ENCODE results near the gene MAD1L1. TPM values are rescaled to one million over a fixed set of nuclear protein-coding genes. Genes with fewer than 3 reads are reported as not detected.

The MAD1L1 gene
- total and polyA plus RNA-seq, 2 of the 8 experiments (the other 6 are each of a cell fraction or from before 2014, with no cell fraction given): 40.4 to 44.6 TPM

DNA sequence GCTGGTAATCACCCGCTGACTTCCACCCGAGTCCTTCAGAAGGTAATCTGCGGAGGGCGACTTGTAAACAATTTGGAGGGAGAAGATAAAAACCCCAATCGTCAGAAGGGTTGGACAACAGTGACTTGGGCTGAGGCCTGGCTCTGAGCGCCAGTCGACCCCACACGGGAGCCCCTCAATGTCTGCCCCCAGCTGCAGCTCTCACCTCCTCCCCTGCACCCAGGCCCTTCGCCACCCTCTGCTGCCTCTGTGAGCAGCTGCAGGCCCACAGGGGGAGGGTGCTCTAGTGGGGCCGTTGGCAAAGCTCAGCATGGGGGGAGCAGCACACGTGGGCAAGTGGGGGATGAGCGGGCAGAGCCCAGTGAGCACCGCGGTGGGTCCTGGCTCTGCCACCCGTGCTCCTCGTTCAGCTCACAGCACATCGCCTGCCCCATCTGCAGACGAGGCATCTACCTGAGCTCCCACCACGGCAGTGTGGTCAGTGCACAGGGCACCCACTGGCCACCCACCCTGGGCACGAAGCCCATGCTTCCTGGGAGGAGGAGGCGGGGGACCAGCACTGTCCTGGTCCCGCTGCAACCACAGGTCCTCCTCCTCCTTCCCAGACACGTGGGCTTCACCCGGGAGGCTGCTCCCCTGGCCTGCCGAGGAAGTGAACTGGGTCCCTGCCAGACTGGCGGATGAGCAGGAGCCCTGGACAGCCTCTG is 282.1 kb downstream of the MAD1L1 start:
- FAIRE-seq (no peak), DNase-seq (ENCODE audit: low read depth in 1 of 2, low spot score in 2 of 2) (no peak)
- no peak overlapping the region for H4K91ac ChIP-seq (replicated peaks; ENCODE audit: insufficient read length, low read length)
- H2BK20ac ChIP-seq (ENCODE audit: low read length): no peak overlapping the region
- no peak for TF ChIP-seq POLR2A (IDR thresholded peaks at IDR 0.05; ENCODE audit: control extremely low read depth in 1 of 2, low read depth in 2 of 2, low read length in 2 of 2)
- peaks cover 0 to 4% of the 10 kb centered on the region in 2 experiments for H4K20me1 ChIP-seq (replicated peaks in 1 of 2; ENCODE audit: control insufficient read depth in 1 of 2, insufficient read depth in 2 of 2, low read length in 2 of 2)
- no peaks in the 10 kb centered on the region for H3K23me2 ChIP-seq (ENCODE audit: low read depth, low read length)
- ChIA-PET POLR2A (ENCODE audit: partially characterized antibody) (no interaction called here), CTCF (ENCODE audit: partially characterized antibody) (interaction anchor here (1.1 kb wide), 1 partner anchor 117 kb away, joined by 3 read pairs; no protein-coding TSS in a partner anchor)
- peaks cover 3% of the 10 kb centered on the region; the same call in 1 of the 2 replicates for H3K79me1 ChIP-seq (ENCODE audit: low read depth, low read length)
- H3K9ac ChIP-seq (replicated peaks in 1 of 4; ENCODE audit: extremely low read depth in 1 of 4, low read depth in 3 of 4, low read length in 3 of 4): no peak overlapping the region
- no peak overlapping the region for H3K23ac ChIP-seq (ENCODE audit: insufficient read length)
- H3K56ac ChIP-seq (replicated peaks; ENCODE audit: insufficient read length, low read depth, low read length): no peak overlapping the region
- no peaks in the 10 kb centered on the region; a peak in 1 of 8 replicates for H3K36me3 ChIP-seq (ENCODE audit: control insufficient read depth in 2 of 4, insufficient read depth in 4 of 4, low read length in 3 of 4)
- no peaks in the 10 kb centered on the region for H3K27me3 ChIP-seq (replicated peaks in 1 of 4; ENCODE audit: control insufficient read depth in 3 of 4, extremely low read depth in 1 of 4, insufficient read depth in 3 of 4, low read length in 3 of 4)
- 0 out of 2 replicates have a peak overlapping the region, but pooled peaks have one; percentile 17 for H2BK12ac ChIP-seq (ENCODE audit: low read depth, low read length)
- H3K4me2 ChIP-seq (ENCODE audit: insufficient read depth in 1 of 2, low read depth in 2 of 2, low read length in 2 of 2): no peak overlapping the region
- 91% methylated on average over 25 of the region's 26 CpGs; no CpG with 5 or more reads in 1 of the 2 experiments for WGBS, 2 experiments (ENCODE audit: extremely low coverage in 1 of 2, insufficient coverage in 1 of 2, insufficient read length in 1 of 2, insufficient replicate concordance in 2 of 2, low coverage in 1 of 2, low lambda C conversion rate in 2 of 2, missing lambda C conversion rate in 1 of 2)
- H3K9me3 ChIP-seq (ENCODE audit: insufficient read depth in 2 of 2, low read depth in 1 of 2, low read length in 1 of 2): no peaks in the 10 kb centered on the region
- no peak overlapping the region for H4K8ac ChIP-seq (ENCODE audit: extremely low read depth, insufficient read depth, low read length)
- H2AK5ac ChIP-seq (ENCODE audit: low read depth, low read length): no peak overlapping the region
- H2BK5ac ChIP-seq (ENCODE audit: low read depth, low read length): 0 out of 2 replicates have a peak overlapping the region, but pooled peaks have one; percentile 2
- H2AFZ ChIP-seq (ENCODE audit: low read length): no peak overlapping the region
- no peaks in the 10 kb centered on the region for H3K4me1 ChIP-seq (replicated peaks in 1 of 4; ENCODE audit: control insufficient read depth in 3 of 4, insufficient read depth in 4 of 4, low read length in 3 of 4)
- no peak overlapping the region for H3K27ac ChIP-seq (ENCODE audit: low read depth, low read length)
- H2BK15ac ChIP-seq (ENCODE audit: low read length): no peak overlapping the region
- no peak overlapping the region for H3K14ac ChIP-seq (ENCODE audit: insufficient read length)
- H3K18ac ChIP-seq (ENCODE audit: extremely low read depth, low read length): no peak overlapping the region
- H3K4me3 ChIP-seq (ENCODE audit: extremely low read depth in 1 of 4, insufficient read depth in 2 of 4, low read depth in 3 of 4, low read length in 4 of 4): no peak overlapping the region
- no peaks in the 10 kb centered on the region for H3K79me2 ChIP-seq (ENCODE audit: control insufficient read depth in 1 of 2, insufficient read depth in 2 of 2, low read length in 2 of 2)
- H3K4ac ChIP-seq (replicated peaks; ENCODE audit: insufficient read length, low read depth, low read length): no peak overlapping the region
- no peak overlapping the region for H4K5ac ChIP-seq (ENCODE audit: insufficient read length, low read depth, low read length)
- H2BK120ac ChIP-seq (replicated peaks; ENCODE audit: low read depth, low read length): no peak overlapping the region
